Tibial artery (tissue), 4 donors: ENCODE data around the gene CCDC80.

Source experiments
- DNase-seq, 2 donors: peaks; one replicate each; pipeline ENCODE4 v3.0.0-alpha.2; 2019
- H3K27ac ChIP-seq, 2 donors: fragments of 200-600 bp; sonication (generic) in 1 of 2; 1 replicate in 1 of 2; 2 replicates in 1 of 2; pipeline ENCODE4 v1.5.1; 2018 to 2019; ENCODE audit warnings: mild to moderate bottlenecking in 1 of 2
- H3K27me3 ChIP-seq, 2 donors: fragments of 200-600 bp; sonication (generic) in 1 of 2; one replicate each; pipeline versions ENCODE4 v1.5.1 to v1.6.0; 2016 to 2019
- H3K36me3 ChIP-seq, 3 donors: fragments of 200-600 bp; sonication (generic) in 2 of 3; one replicate each; pipeline ENCODE4 v1.5.1; 2016 to 2019; ENCODE audit warnings: mild to moderate bottlenecking in 2 of 3
- H3K4me1 ChIP-seq, 4 donors: fragments of 200-600 bp; sonication (generic) in 2 of 4; 1 replicate in 3 of 4; 2 replicates in 1 of 4; pipeline ENCODE4 v1.5.1; 2016 to 2019
- H3K4me3 ChIP-seq, 2 donors: fragments of 200-600 bp; sonication (generic) in 1 of 2; 1 replicate in 1 of 2; 2 replicates in 1 of 2; pipeline ENCODE4 v1.5.1; 2018 to 2019; ENCODE audit warnings: mild to moderate bottlenecking in 2 of 2
- H3K9me3 ChIP-seq, 3 donors: fragments of 200-600 bp; sonication (generic) in 1 of 3; one replicate each; pipeline ENCODE4 v1.5.1; 2016 to 2019
- CTCF ChIP-seq, 2 experiments: fragments of 200-600 bp in 1 of 2; fragments of 450-650 bp in 1 of 2; IDR thresholded peaks; one replicate each; pipeline ENCODE4 v1.5.1; 2017 to 2019; ENCODE audit warnings: antibody characterized with exemption in 2 of 2, mild to moderate bottlenecking in 1 of 2, moderate library complexity in 1 of 2
- intact Hi-C: fragments of 100-400 bp; cut with DNase I; formaldehyde crosslinking; loops from one replicate; pipeline ENCODE4 v1.15.0; 2023; ENCODE audit warnings: low total_unique reads

Gene CCDC80

GRCh38 chr3:112688085-112688769 lies 47.3 kb upstream of the CCDC80 start:
- H3K27ac ChIP-seq = no peak overlapping the region
- no peaks in the 10 kb centered on the region for H3K36me3 ChIP-seq
- no peaks in the 10 kb centered on the region for H3K9me3 ChIP-seq
- intact Hi-C loops = no loop called here
- H3K27me3 ChIP-seq = no peaks in the 10 kb centered on the region
- TF ChIP-seq CTCF (IDR thresholded peaks at IDR 0.05) = no peak
- H3K4me3 ChIP-seq = no peak overlapping the region
- DNase-seq = no peak
- peaks cover 0 to 13% (median 7%) of the 10 kb centered on the region in 4 donors for H3K4me1 ChIP-seq

- Histone ChIP-seq H3K4me3 (no peak overlapping the region), H3K27ac (no peak overlapping the region), H3K9me3 (no peaks in the 10 kb centered on the region), H3K36me3 (no peaks in the 10 kb centered on the region), H3K4me1 (peaks cover 0 to 13% (median 7%) of the 10 kb centered on the region in 4 donors), H3K27me3 (no peaks in the 10 kb centered on the region)
- no peak for DNase-seq
- no peak for TF ChIP-seq CTCF (IDR thresholded peaks at IDR 0.05)
- intact Hi-C loops = no loop called here
Measured at GRCh38 chr3:112687616-112688015, 46.7 kb upstream of the CCDC80 start.

- no peaks in the 10 kb centered on the region for H3K27me3 ChIP-seq
- DNase-seq = no peak
- TF ChIP-seq CTCF (IDR thresholded peaks at IDR 0.05) = no peak
- intact Hi-C loops = no loop called here
- H3K9me3 ChIP-seq = no peaks in the 10 kb centered on the region
- no peak overlapping the region for H3K27ac ChIP-seq
- no peaks in the 10 kb centered on the region for H3K36me3 ChIP-seq
- H3K4me1 ChIP-seq = peaks cover 0 to 16% (median 7%) of the 10 kb centered on the region in 4 donors
- H3K4me3 ChIP-seq = no peak overlapping the region
Measured at GRCh38 chr3:112687211-112687610, 46.3 kb upstream of the CCDC80 start.

GRCh38 chr3:112685956-112686799 lies 45.2 kb upstream of the CCDC80 start:
- TF ChIP-seq CTCF (IDR thresholded peaks at IDR 0.05) = no peak
- H3K4me1 ChIP-seq = peaks cover 0 to 22% (median 7%) of the 10 kb centered on the region in 4 donors
- H3K27ac ChIP-seq = no peak overlapping the region
- no peak overlapping the region for H3K4me3 ChIP-seq
- intact Hi-C loops = no loop called here
- no peaks in the 10 kb centered on the region for H3K36me3 ChIP-seq
- H3K9me3 ChIP-seq = no peaks in the 10 kb centered on the region
- no peaks in the 10 kb centered on the region for H3K27me3 ChIP-seq
- DNase-seq = no peak

GRCh38 chr3:112685420-112685819 lies 44.5 kb upstream of the CCDC80 start:
- no peak for DNase-seq

More at GRCh38 chr3:112685420-112685819, 44.5 kb upstream of the CCDC80 start:
- no peak overlapping the region for H3K27ac ChIP-seq
- no peaks in the 10 kb centered on the region for H3K27me3 ChIP-seq
- no peak for TF ChIP-seq CTCF (IDR thresholded peaks at IDR 0.05)
- no peaks in the 10 kb centered on the region for H3K9me3 ChIP-seq
- no peak overlapping the region for H3K4me3 ChIP-seq
- H3K36me3 ChIP-seq = no peaks in the 10 kb centered on the region
- intact Hi-C loops = no loop called here
- peaks cover 0 to 21% (median 7%) of the 10 kb centered on the region in 4 donors for H3K4me1 ChIP-seq
